Measurements from ENCODE around the gene NR3C1. TPM values are rescaled to one million over a fixed set of nuclear protein-coding genes. Genes with fewer than 3 reads are reported as not detected.

Gene NR3C1
- total RNA-seq: 46.7 TPM

- peak in 1 of 2 donors; percentile 44 for TF ChIP-seq POLR2AphosphoS5 (IDR thresholded peaks at IDR 0.05; ENCODE audit: insufficient read depth in 1 of 2, low read depth in 1 of 2)
- TF ChIP-seq CTCF (IDR thresholded peaks at IDR 0.05): peak in 2 of 3 experiments; percentile 26 to 42
- peak in 1 of 2 donors; percentile 43 for TF ChIP-seq POLR2A (IDR thresholded peaks at IDR 0.05)
- Histone ChIP-seq H3K4me3 (peak within 1 kb of the TSS; percentile 76 to 77), H3K27ac (peak within 1 kb of the TSS; percentile 98), H3K9me3 (no peaks in the 10 kb centered on the region), H3K4me1 (peaks cover 33% of the 10 kb centered on the region), H3K36me3 (peaks cover 0 to 4% of the 10 kb centered on the region in 2 donors), H3K27me3 (no peaks in the 10 kb centered on the region)
- peak in 1 of 2 donors; percentile 93 for DNase-seq (ENCODE audit: extremely low spot score in 2 of 2)
- intact Hi-C loops (cut with DNase I): loop anchor here (5.0 to 10.0 kb wide), 4 partner anchors 89 to 389 kb away; no protein-coding TSS in a partner anchor
Observed at GRCh38 chr5:143403593-143404415, at the start of gene NR3C1. Gene NR3C1 (minus strand): TSS chr5:143403686. CDS start chr5:143400839, 2,847 bp downstream.

DNA sequence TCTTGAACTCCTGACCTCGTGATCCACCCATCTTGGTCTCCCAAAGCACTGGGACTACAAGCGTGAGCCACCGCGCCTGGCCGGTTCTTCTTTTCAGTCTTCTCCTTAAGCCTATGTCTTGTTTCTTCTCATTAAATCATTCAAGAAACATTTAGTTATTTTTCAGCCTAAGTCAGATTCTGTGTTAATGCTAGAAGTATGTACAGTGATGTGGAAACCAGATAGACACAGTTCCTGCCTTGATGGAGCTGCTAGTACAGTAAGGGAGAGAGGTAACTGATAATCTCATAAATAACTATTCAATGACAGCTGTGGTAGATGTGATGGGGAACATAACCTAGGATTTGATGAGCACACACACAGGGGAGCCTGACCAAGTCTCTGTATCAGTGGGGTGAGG, 46.3 kb upstream of the NR3C1 start:
- Histone ChIP-seq H3K36me3 (no peaks in the 10 kb centered on the region), H3K4me1 (no peaks in the 10 kb centered on the region), H3K9me3 (no peaks in the 10 kb centered on the region), H3K27ac (no peak overlapping the region), H3K27me3 (no peaks in the 10 kb centered on the region), H3K4me3 (no peak overlapping the region)
- intact Hi-C loops (cut with DNase I): no loop called here
- TF ChIP-seq POLR2AphosphoS5 (IDR thresholded peaks at IDR 0.05; ENCODE audit: insufficient read depth in 1 of 2, low read depth in 1 of 2) (no peak), POLR2A (IDR thresholded peaks at IDR 0.05) (no peak), CTCF (IDR thresholded peaks at IDR 0.05) (no peak)
- no peak for DNase-seq (ENCODE audit: extremely low spot score in 2 of 2)

DNA sequence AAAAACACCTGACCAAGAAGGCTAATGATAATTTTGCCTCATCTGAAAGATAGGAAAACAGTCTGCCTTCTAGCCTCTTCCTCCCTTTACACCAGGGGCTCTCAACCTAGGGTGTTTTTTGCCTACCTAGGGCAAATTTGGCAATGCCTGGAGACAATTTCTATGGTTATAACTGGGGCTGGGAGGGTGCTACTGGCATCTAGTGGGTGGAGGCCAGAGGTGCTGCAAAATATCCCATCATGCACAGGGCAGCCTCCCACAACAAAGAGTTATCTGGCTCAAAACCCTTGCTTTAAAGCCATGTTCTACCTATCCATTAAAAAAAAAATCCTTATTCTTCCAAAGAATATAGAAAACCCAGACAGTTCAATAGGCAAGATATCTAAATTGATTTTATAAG, 45.0 kb upstream of the NR3C1 start:
- no peaks in the 10 kb centered on the region for H3K27me3 ChIP-seq
- TF ChIP-seq POLR2A (IDR thresholded peaks at IDR 0.05): no peak
- TF ChIP-seq CTCF (IDR thresholded peaks at IDR 0.05): no peak
- intact Hi-C loops (cut with DNase I): no loop called here
- H3K9me3 ChIP-seq: no peaks in the 10 kb centered on the region
- no peaks in the 10 kb centered on the region for H3K4me1 ChIP-seq
- H3K4me3 ChIP-seq: no peak overlapping the region
- H3K36me3 ChIP-seq: no peaks in the 10 kb centered on the region
- no peak for DNase-seq (ENCODE audit: extremely low spot score in 2 of 2)
- no peak overlapping the region for H3K27ac ChIP-seq

GRCh38 chr5:143447983-143448382, 44.5 kb upstream of the NR3C1 start:
- intact Hi-C loops (cut with DNase I): no loop called here
- H3K27ac ChIP-seq: no peak overlapping the region
- no peak for DNase-seq (ENCODE audit: extremely low spot score in 2 of 2)
- H3K27me3 ChIP-seq: no peaks in the 10 kb centered on the region
- TF ChIP-seq CTCF (IDR thresholded peaks at IDR 0.05): no peak
- TF ChIP-seq POLR2A (IDR thresholded peaks at IDR 0.05): no peak
- no peak for TF ChIP-seq POLR2AphosphoS5 (IDR thresholded peaks at IDR 0.05; ENCODE audit: insufficient read depth in 1 of 2, low read depth in 1 of 2)
- no peaks in the 10 kb centered on the region for H3K36me3 ChIP-seq
- H3K4me1 ChIP-seq: no peaks in the 10 kb centered on the region
- no peak overlapping the region for H3K4me3 ChIP-seq
- H3K9me3 ChIP-seq: no peaks in the 10 kb centered on the region
